Hepatocyte (in vitro differentiated cells): ENCODE results near the gene GPM6B. TPM values are rescaled to one million over a fixed set of nuclear protein-coding genes. Genes with fewer than 3 reads are reported as not detected.

Source experiments
- DNase-seq: peaks from one replicate; pipeline ENCODE4 v3.0.0-alpha.2; 2016; ENCODE audit warnings: low spot score
- H2AFZ ChIP-seq: fragments of 200-600 bp; sonication (generic); 2 replicates; pipeline ENCODE4 v1.6.0; 2016; ENCODE audit warnings: antibody characterized with exemption, mild to moderate bottlenecking
- H3K27ac ChIP-seq: fragments of 200-600 bp; sonication (generic); 2 replicates; pipeline ENCODE4 v1.5.1; 2016; ENCODE audit warnings: mild to moderate bottlenecking
- H3K27me3 ChIP-seq: fragments of 200-600 bp; sonication (generic); 2 replicates; pipeline ENCODE4 v1.6.1; 2016
- H3K36me3 ChIP-seq: fragments of 200-600 bp; sonication (generic); replicated peaks from 2 replicates; pipeline ENCODE4 v1.5.1; 2016; ENCODE audit warnings: low read depth; ENCODE audit not compliant: insufficient read depth
- H3K4me1 ChIP-seq: fragments of 200-600 bp; sonication (generic); 2 replicates; pipeline ENCODE4 v1.5.1; 2016; ENCODE audit warnings: mild to moderate bottlenecking, moderate library complexity; ENCODE audit not compliant: insufficient read depth
- H3K4me2 ChIP-seq: fragments of 200-600 bp; sonication (generic); 2 replicates; pipeline ENCODE4 v1.6.0; 2016
- H3K4me3 ChIP-seq: fragments of 200-600 bp; sonication (generic); 2 replicates; pipeline ENCODE4 v1.5.1; 2016; ENCODE audit warnings: mild to moderate bottlenecking
- H3K79me2 ChIP-seq: fragments of 200-600 bp; sonication (generic); 2 replicates; pipeline ENCODE4 v1.6.0; 2017; ENCODE audit warnings: mild to moderate bottlenecking
- H3K9me2 ChIP-seq: fragments of 200-600 bp; sonication (generic); replicated peaks from 2 replicates; pipeline ENCODE4 v1.6.0; 2017; ENCODE audit warnings: mild to moderate bottlenecking; ENCODE audit not compliant: insufficient read depth
- H3K9me3 ChIP-seq: fragments of 200-600 bp; sonication (generic); 2 replicates; pipeline ENCODE4 v1.5.1; 2016; ENCODE audit warnings: low read depth, mild to moderate bottlenecking
- H4K20me1 ChIP-seq: fragments of 200-600 bp; sonication (generic); 2 replicates; pipeline ENCODE4 v1.6.0; 2016; ENCODE audit warnings: mild to moderate bottlenecking; ENCODE audit not compliant: insufficient read depth, poor library complexity, severe bottlenecking
- CTCF ChIP-seq: fragments of 200-600 bp; sonication (generic); IDR thresholded peaks from 2 replicates; pipeline ENCODE4 v1.5.1; 2016; ENCODE audit warnings: antibody characterized with exemption, mild to moderate bottlenecking; ENCODE audit not compliant: poor library complexity
- EZH2 ChIP-seq: fragments of 200-600 bp; sonication (generic); IDR thresholded peaks from 2 replicates; pipeline ENCODE4 v1.6.1; 2016; ENCODE audit warnings: antibody characterized with exemption, mild to moderate bottlenecking, borderline replicate concordance
- EZH2phosphoT487 ChIP-seq: fragments of 200-600 bp; sonication (generic); IDR thresholded peaks from one replicate; pipeline ENCODE4 v1.6.1; 2018; ENCODE audit warnings: antibody characterized with exemption, mild to moderate bottlenecking, low read depth, moderate library complexity; ENCODE audit not compliant: unreplicated experiment, severe bottlenecking
- WGBS: methylation state at CpG from one replicate; pipeline ENCODE4 v1.1.6; 2016; ENCODE audit warnings: low lambda C conversion rate; ENCODE audit errors: missing lambda C conversion rate; 5-methylcytosine and 5-hydroxymethylcytosine counted together
- polyA plus RNA-seq: library from polyadenylated mRNA; unstranded; fragments of >200 nt; fragmentation: Nextera tagmentation; extraction: Ambion mirVana; gene quantifications from 2 replicates; pipeline ENCODE4 v1.2.1, GENCODE V29; 2016
- total RNA-seq: library from RNA; depleted of rRNA; stranded (reverse); fragments of >200 nt; gene quantifications from 2 replicates; pipeline ENCODE4 v1.2.3, GENCODE V29; 2014

GPM6B gene
- total and polyA plus RNA-seq, 2 experiments from 2014 or later, result 6.8 to 9.0 TPM

GRCh38 chrX:13854003-13854402, 37.1 kb upstream of the GPM6B start:
- Histone ChIP-seq H3K36me3 (no peaks in the 10 kb centered on the region), H3K27me3 (no peaks in the 10 kb centered on the region), H3K4me2 (no peak overlapping the region), H3K9me3 (no peaks in the 10 kb centered on the region), H3K4me1 (no peaks in the 10 kb centered on the region), H3K9me2 (no peaks in the 10 kb centered on the region), H3K4me3 (no peak overlapping the region), H3K79me2 (no peaks in the 10 kb centered on the region), H4K20me1 (no peaks in the 10 kb centered on the region), H3K27ac (no peak overlapping the region), H2AFZ (no peak overlapping the region)
- TF ChIP-seq CTCF (no peak), EZH2 (no peak), EZH2phosphoT487 (no peak)
- no peak for DNase-seq
- 88% methylated on average over 2 of the region's 2 CpGs for WGBS

GRCh38 chrX:13852001-13852695, 35.3 kb upstream of the GPM6B start:
- no peaks in the 10 kb centered on the region for H3K4me1 ChIP-seq
- H3K9me3 ChIP-seq, result no peaks in the 10 kb centered on the region
- WGBS, result 70% methylated on average over 4 of the region's 4 CpGs
- no peak overlapping the region for H3K4me3 ChIP-seq
- no peak overlapping the region for H2AFZ ChIP-seq
- H3K79me2 ChIP-seq, result no peaks in the 10 kb centered on the region
- DNase-seq, result no peak
- TF ChIP-seq EZH2, result no peak
- TF ChIP-seq CTCF, result no peak
- no peak for TF ChIP-seq EZH2phosphoT487
- H3K27me3 ChIP-seq, result no peaks in the 10 kb centered on the region
- no peak overlapping the region for H3K4me2 ChIP-seq
- H3K9me2 ChIP-seq, result no peaks in the 10 kb centered on the region
- H3K27ac ChIP-seq, result no peak overlapping the region
- no peaks in the 10 kb centered on the region for H3K36me3 ChIP-seq
- no peaks in the 10 kb centered on the region for H4K20me1 ChIP-seq

- H3K27ac ChIP-seq, result no peak overlapping the region
- H3K27me3 ChIP-seq, result no peaks in the 10 kb centered on the region
- H3K36me3 ChIP-seq, result no peaks in the 10 kb centered on the region
- WGBS, result 64% methylated on average over 8 of the region's 8 CpGs
- no peaks in the 10 kb centered on the region for H3K79me2 ChIP-seq
- no peak overlapping the region for H2AFZ ChIP-seq
- H3K4me2 ChIP-seq, result no peak overlapping the region
- no peaks in the 10 kb centered on the region for H3K9me2 ChIP-seq
- DNase-seq, result no peak
- H4K20me1 ChIP-seq, result no peaks in the 10 kb centered on the region
- no peak overlapping the region for H3K4me3 ChIP-seq
- no peaks in the 10 kb centered on the region for H3K9me3 ChIP-seq
- no peak for TF ChIP-seq EZH2phosphoT487
- TF ChIP-seq EZH2, result no peak
- no peak for TF ChIP-seq CTCF
- no peaks in the 10 kb centered on the region for H3K4me1 ChIP-seq
Observed at GRCh38 chrX:13845721-13846378, 29.0 kb upstream of the GPM6B start.
